Dermis blood vessel endothelial cell (primary cell): ENCODE measurements around the gene SP5. TPM values are rescaled to one million over a fixed set of nuclear protein-coding genes. Genes with fewer than 3 reads are reported as not detected.
"Not testable (repeated sequence)": the region's sequence is repeated elsewhere in the genome, so short reads cannot be mapped to it uniquely, and the experiment has no call there.

Experiments
- DNase-seq: peaks from one replicate; pipeline ENCODE4 v3.0.0; 2010
- total RNA-seq: library from RNA; depleted of rRNA; stranded (reverse); fragments of >200 nt; gene quantifications from 2 replicates; pipeline ENCODE4 v1.2.3, GENCODE V29; 2014

SP5 gene
- total RNA-seq, 1 donor from 2014 or later = not detected

GRCh38 chr2:170739048-170739447 is 23.9 kb downstream of the SP5 start:
- no peak for DNase-seq

GRCh38 chr2:170739507-170740046 is 24.4 kb downstream of the SP5 start:
- DNase-seq = no peak

GRCh38 chr2:170740660-170741059 is 25.5 kb downstream of the SP5 start:
- no peak for DNase-seq

- DNase-seq = no peak
Observed at GRCh38 chr2:170742000-170742399, 26.9 kb downstream of the SP5 start.

- DNase-seq = no peak
Observed at GRCh38 chr2:170742896-170743529, 27.9 kb downstream of the SP5 start.

GRCh38 chr2:170743530-170744239 is 28.5 kb downstream of the SP5 start:
- no peak for DNase-seq

- no peak for DNase-seq
Observed at GRCh38 chr2:170744248-170745002, 29.3 kb downstream of the SP5 start.

- no peak for DNase-seq
Observed at GRCh38 chr2:170745305-170745704, 30.2 kb downstream of the SP5 start.

GRCh38 chr2:170747921-170748320 is 32.8 kb downstream of the SP5 start:
- peak; percentile 9 for DNase-seq

- DNase-seq = not testable (repeated sequence)
Observed at GRCh38 chr2:170751555-170751954, 36.4 kb downstream of the SP5 start.

- no peak for DNase-seq
Observed at GRCh38 chr2:170761572-170761971, 46.4 kb downstream of the SP5 start.

- DNase-seq = no peak
Observed at GRCh38 chr2:170762760-170763159, 47.6 kb downstream of the SP5 start.

GRCh38 chr2:170763232-170763631 is 48.1 kb downstream of the SP5 start:
- no peak for DNase-seq

- DNase-seq = no peak
Observed at GRCh38 chr2:170764880-170765261, 49.7 kb downstream of the SP5 start.

GRCh38 chr2:170766693-170767092 is 51.6 kb downstream of the SP5 start:
- no peak for DNase-seq

Other genes with a start within 250 kb of the SP5 start
- gene ERICH2, start 55.0 kb downstream of the SP5 start, total RNA-seq = not detected in 2 replicates
- gene GAD1, start 101.5 kb downstream of the SP5 start, total RNA-seq = 0.47 TPM in 1 of 2 replicates, not detected in the other
- gene GORASP2, start 213.9 kb downstream of the SP5 start, total RNA-seq = 22.0 and 30.3 TPM in 2 replicates